Endodermal cell (in vitro differentiated cells): ENCODE measurements around the gene LIX1. TPM values are rescaled to one million over a fixed set of nuclear protein-coding genes. Genes with fewer than 3 reads are reported as not detected.

ENCODE experiments used
- DNase-seq: peaks from one replicate; pipeline ENCODE4 v3.0.0-alpha.2; 2017
- H3K27ac ChIP-seq: 2 replicates; pipeline ENCODE4 v1.5.1; 2013; ENCODE audit warnings: mild to moderate bottlenecking, low read depth, low read length, moderate library complexity
- H3K27me3 ChIP-seq: 2 replicates; pipeline ENCODE4 v1.6.1; 2013; ENCODE audit warnings: mild to moderate bottlenecking, low read length, moderate library complexity; ENCODE audit not compliant: insufficient read depth, control insufficient read depth, poor library complexity, severe bottlenecking
- H3K36me3 ChIP-seq: 2 replicates; pipeline ENCODE4 v1.7.0; 2013; ENCODE audit warnings: mild to moderate bottlenecking, low read length, moderate library complexity; ENCODE audit not compliant: control insufficient read depth, insufficient read depth
- H3K4me1 ChIP-seq: one replicate; pipeline ENCODE4 v1.7.0; 2013; ENCODE audit warnings: low read length; ENCODE audit not compliant: control insufficient read depth, insufficient read depth
- H3K4me3 ChIP-seq: 2 replicates; pipeline ENCODE4 v1.5.1; 2013; ENCODE audit warnings: mild to moderate bottlenecking, low read length, moderate library complexity
- H3K9ac ChIP-seq: 2 replicates; pipeline ENCODE4 v1.6.1; 2013; ENCODE audit warnings: mild to moderate bottlenecking, low read length, moderate library complexity; ENCODE audit not compliant: poor library complexity, severe bottlenecking; ENCODE audit errors: extremely low read depth
- H3K9me3 ChIP-seq: 2 replicates; pipeline ENCODE4 v1.6.1; 2013; ENCODE audit warnings: mild to moderate bottlenecking, low read length, moderate library complexity; ENCODE audit not compliant: control insufficient read depth
- H3K27ac Mint-ChIP-seq: 2 replicates; pipeline ENCODE4 v1.8.0; 2020; ENCODE audit warnings: mixed read lengths
- H3K27me3 Mint-ChIP-seq: 2 replicates; pipeline ENCODE4 v1.8.0; 2021; ENCODE audit warnings: mild to moderate bottlenecking, mixed read lengths; ENCODE audit not compliant: insufficient read depth
- H3K36me3 Mint-ChIP-seq: 2 replicates; pipeline ENCODE4 v1.8.0; 2020; ENCODE audit warnings: low read depth, mixed read lengths
- H3K4me1 Mint-ChIP-seq: 2 replicates; pipeline ENCODE4 v1.8.0; 2020; ENCODE audit warnings: mixed read lengths
- H3K4me3 Mint-ChIP-seq: 2 replicates; pipeline ENCODE4 v1.8.0; 2020; ENCODE audit warnings: mild to moderate bottlenecking, moderate library complexity, mixed read lengths
- H3K9me3 Mint-ChIP-seq: 2 replicates; pipeline ENCODE4 v1.8.0; 2020; ENCODE audit warnings: mild to moderate bottlenecking, mixed read lengths
- WGBS, 2 experiments: methylation state at CpG; one replicate each; pipeline versions ENCODE4 v1.1.5 to v1.1.7; 2013; ENCODE audit warnings: missing lambda C conversion rate in 2 of 2, mixed read lengths in 1 of 2; ENCODE audit not compliant: insufficient coverage in 1 of 2, insufficient read length in 1 of 2; 5-methylcytosine and 5-hydroxymethylcytosine counted together
- total RNA-seq, 2 donors: library from RNA; stranded (reverse); fragmentation: NEBNext Ultra II Directional in 1 of 2; extraction: Animal tissue kit (Norgen Biotek cat#: 25700) in 1 of 2; gene quantifications; 2 replicates in 1 of 2; 3 replicates in 1 of 2; pipeline ENCODE4 v1.2.1, GENCODE V29; 2021
- TF ChIP-seq, protein P1 (sequence below): fragments of 200-600 bp; sonication (generic); conservative IDR thresholded peaks from 2 replicates; pipeline ENCODE4 v1.5.0; 2021; ENCODE audit warnings: antibody characterized with exemption, mild to moderate bottlenecking

Gene LIX1
- total RNA-seq, 2 donors from 2014 or later: 0.09 to 0.15 TPM

DNA sequence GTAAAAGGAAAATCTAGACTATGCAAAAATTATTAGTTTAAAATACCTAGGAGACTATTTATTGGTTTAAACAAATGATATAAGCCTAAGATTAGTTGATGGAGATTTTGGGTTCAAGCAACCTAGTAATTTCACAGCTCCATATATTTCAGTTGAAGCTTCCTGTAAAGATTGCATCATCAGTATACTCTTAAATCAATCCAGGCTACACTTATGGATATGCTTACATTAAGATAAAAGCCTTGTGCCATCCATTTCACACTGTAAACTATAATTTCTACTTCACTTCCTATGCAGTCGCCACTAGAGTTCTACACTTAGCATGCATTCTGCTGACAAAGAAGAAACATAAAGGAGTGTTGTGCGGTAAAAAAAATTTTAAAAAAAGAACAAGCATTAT lies 7.3 kb upstream of the LIX1 start:
- no peaks in the 10 kb centered on the region for H3K9me3 ChIP-seq
- no peaks in the 10 kb centered on the region for H3K27me3 ChIP-seq
- TF ChIP-seq, protein P1, sequence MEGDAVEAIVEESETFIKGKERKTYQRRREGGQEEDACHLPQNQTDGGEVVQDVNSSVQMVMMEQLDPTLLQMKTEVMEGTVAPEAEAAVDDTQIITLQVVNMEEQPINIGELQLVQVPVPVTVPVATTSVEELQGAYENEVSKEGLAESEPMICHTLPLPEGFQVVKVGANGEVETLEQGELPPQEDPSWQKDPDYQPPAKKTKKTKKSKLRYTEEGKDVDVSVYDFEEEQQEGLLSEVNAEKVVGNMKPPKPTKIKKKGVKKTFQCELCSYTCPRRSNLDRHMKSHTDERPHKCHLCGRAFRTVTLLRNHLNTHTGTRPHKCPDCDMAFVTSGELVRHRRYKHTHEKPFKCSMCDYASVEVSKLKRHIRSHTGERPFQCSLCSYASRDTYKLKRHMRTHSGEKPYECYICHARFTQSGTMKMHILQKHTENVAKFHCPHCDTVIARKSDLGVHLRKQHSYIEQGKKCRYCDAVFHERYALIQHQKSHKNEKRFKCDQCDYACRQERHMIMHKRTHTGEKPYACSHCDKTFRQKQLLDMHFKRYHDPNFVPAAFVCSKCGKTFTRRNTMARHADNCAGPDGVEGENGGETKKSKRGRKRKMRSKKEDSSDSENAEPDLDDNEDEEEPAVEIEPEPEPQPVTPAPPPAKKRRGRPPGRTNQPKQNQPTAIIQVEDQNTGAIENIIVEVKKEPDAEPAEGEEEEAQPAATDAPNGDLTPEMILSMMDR: no peak
- Mint-ChIP-seq H3K27me3 (peaks cover 2% of the 10 kb centered on the region), H3K4me3 (no peak overlapping the region), H3K27ac (no peak overlapping the region), H3K4me1 (peaks cover 4% of the 10 kb centered on the region), H3K36me3 (no peaks in the 10 kb centered on the region), H3K9me3 (no peaks in the 10 kb centered on the region)
- H3K4me1 ChIP-seq: no peaks in the 10 kb centered on the region
- no peak overlapping the region for H3K27ac ChIP-seq
- H3K4me3 ChIP-seq: no peak overlapping the region
- no peaks in the 10 kb centered on the region for H3K36me3 ChIP-seq
- no peak overlapping the region for H3K9ac ChIP-seq
- no peak for DNase-seq
- 97% methylated on average over 2 of the region's 2 CpGs; no CpG with 5 or more reads in 1 of the 2 experiments for WGBS, 2 experiments

DNA sequence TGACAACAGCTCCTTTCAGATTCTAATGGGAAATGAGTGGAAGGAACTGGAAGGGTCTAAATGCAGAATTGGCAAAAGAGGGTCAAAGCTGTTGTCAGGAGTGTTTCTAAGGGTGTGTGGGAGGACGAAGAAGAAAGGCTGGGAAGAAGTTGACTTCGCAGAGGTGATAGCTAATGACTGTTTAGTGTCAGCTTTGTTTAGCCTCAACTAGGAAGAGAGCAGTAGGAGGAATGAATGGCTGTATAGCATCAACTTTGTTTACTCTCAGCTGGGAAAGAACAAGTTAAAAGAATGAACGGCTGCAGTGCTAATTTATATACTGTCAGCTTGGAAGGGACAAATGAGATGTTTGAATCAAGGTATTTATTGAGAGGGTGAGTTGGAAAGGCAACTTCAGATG lies 5.9 kb upstream of the LIX1 start:
- no peak overlapping the region for H3K4me3 Mint-ChIP-seq
- Histone ChIP-seq H3K36me3 (no peaks in the 10 kb centered on the region), H3K9ac (no peak overlapping the region), H3K4me3 (no peak overlapping the region), H3K4me1 (no peaks in the 10 kb centered on the region), H3K27me3 (no peaks in the 10 kb centered on the region), H3K27ac (no peak overlapping the region), H3K9me3 (no peaks in the 10 kb centered on the region)
- whole genome bisulfite sequencing, 2 experiments: 66 to 79% methylated on average over 3 of the region's 3 CpGs
- no peaks in the 10 kb centered on the region for H3K36me3 Mint-ChIP-seq
- no peak for DNase-seq
- no peaks in the 10 kb centered on the region for H3K9me3 Mint-ChIP-seq
- no peak overlapping the region for H3K27ac Mint-ChIP-seq
- peaks cover 4% of the 10 kb centered on the region for H3K4me1 Mint-ChIP-seq
- no peaks in the 10 kb centered on the region for H3K27me3 Mint-ChIP-seq
- TF ChIP-seq, protein P1: no peak

DNA sequence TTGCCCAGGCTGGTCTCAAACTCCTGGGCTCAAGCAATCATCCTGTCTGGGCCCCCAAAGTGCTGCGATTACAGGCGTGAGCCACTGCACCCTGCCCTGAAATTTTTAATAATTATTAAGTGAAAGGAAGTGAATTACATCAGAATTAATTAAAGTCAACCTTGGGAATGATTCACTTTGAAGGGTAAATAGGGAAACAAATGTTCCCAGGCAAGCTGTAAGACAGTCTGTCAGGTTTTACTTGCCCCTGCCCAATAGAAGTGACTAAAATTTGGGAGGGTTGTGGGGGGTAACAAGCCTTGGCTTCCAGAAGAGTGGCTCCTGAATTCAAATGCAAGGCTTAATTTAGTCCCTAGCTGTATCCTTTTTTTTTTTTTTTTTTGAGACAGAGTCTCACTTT lies 1.3 kb upstream of the LIX1 start:
- H3K4me1 ChIP-seq: peaks cover 13% of the 10 kb centered on the region
- H3K27ac ChIP-seq: no peak overlapping the region
- no peak for DNase-seq
- Mint-ChIP-seq H3K9me3 (no peaks in the 10 kb centered on the region), H3K27ac (no peak overlapping the region), H3K27me3 (no peaks in the 10 kb centered on the region), H3K4me1 (peaks cover 27% of the 10 kb centered on the region), H3K36me3 (no peaks in the 10 kb centered on the region), H3K4me3 (no peak overlapping the region)
- H3K27me3 ChIP-seq: no peaks in the 10 kb centered on the region
- no peaks in the 10 kb centered on the region for H3K36me3 ChIP-seq
- no peak overlapping the region for H3K9ac ChIP-seq
- TF ChIP-seq, protein P1: no peak
- WGBS, 2 experiments: 94% methylated on average over 2 of the region's 2 CpGs; no CpG with 5 or more reads in 1 of the 2 experiments
- no peaks in the 10 kb centered on the region for H3K9me3 ChIP-seq
- H3K4me3 ChIP-seq: no peak overlapping the region
